ENCODE measurements around the gene SLC46A1.

The SLC46A1 gene

DNA sequence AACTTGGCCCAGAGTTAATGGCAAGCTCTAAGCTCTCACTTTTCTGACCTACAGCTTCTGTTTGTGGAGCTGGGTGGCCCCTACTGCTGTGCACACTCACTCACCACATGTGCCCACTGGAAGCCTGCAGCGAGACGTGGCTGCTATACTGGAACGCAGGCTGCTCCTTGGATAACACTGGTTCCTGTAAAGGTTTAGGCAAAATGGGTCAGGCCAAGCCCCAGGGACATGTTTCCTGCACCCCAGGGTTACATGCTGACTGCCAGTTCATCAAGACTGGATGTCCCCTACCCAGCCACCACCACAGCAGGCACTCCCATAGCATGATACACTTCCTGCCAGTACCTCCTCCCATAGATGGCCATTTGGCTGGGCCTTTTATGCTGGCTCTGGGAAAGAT, 57.0 kb downstream of the SLC46A1 start:
- DNase-seq, result no peak

GRCh38 chr17:28347261-28347891, 58.6 kb downstream of the SLC46A1 start:
- no peak for DNase-seq

- no peak for DNase-seq
Measured at GRCh38 chr17:28346746-28347246, 59.2 kb downstream of the SLC46A1 start.

DNA sequence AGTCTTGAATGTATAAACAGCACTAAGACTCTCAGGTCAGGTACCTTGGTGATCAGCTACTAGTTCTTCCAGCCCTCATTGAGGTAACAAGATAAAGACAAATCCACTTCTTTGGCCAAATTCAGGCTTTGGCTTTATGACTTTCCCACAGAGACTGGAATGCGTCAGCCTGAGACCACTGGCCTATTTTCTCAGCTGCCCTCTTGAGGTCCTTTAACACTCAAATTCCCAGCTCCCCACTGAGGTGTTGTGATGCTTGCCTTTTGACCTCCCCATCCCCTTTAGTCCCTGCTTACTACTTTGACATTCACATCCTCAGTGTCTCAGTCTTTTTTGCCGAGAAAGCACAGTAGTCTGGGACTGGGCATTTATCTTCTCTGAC, 59.8 kb downstream of the SLC46A1 start:
- no peak for DNase-seq

GRCh38 chr17:28345419-28346198, 60.4 kb downstream of the SLC46A1 start:
- no peak for DNase-seq

Measured in CD4-positive, alpha-beta T cell treated with Interleukin-4 for 1 hour (primary cell).